Measurements from ENCODE around the gene KCNB1. TPM values are rescaled to one million over a fixed set of nuclear protein-coding genes. Genes with fewer than 3 reads are reported as not detected.
A peak's percentile ranks its signal among the peaks of the same experiment; 100 is the strongest.

The KCNB1 gene
- total and polyA plus RNA-seq, 2 donors (not counting 1 experiment from before 2014, with no cell fraction given) = under 0.01 to 0.07 TPM

GRCh38 chr20:49324306-49324705 is 158.2 kb downstream of the KCNB1 start:
- H3K36me3 ChIP-seq (ENCODE audit: control insufficient read depth, insufficient read depth, low read length) = no peaks in the 10 kb centered on the region
- peaks cover 57% of the 10 kb centered on the region for H3K27me3 ChIP-seq (ENCODE audit: control insufficient read depth, insufficient read depth, low read length)
- H3K79me2 ChIP-seq (ENCODE audit: control insufficient read depth, insufficient read depth, low read length) = no peaks in the 10 kb centered on the region
- DNase-seq (ENCODE audit: low read depth in 2 of 2) = no peak
- H3K9ac ChIP-seq (ENCODE audit: insufficient read depth, low read length) = no peak overlapping the region
- no peak overlapping the region for H2AFZ ChIP-seq (ENCODE audit: low read length)
- H3K27ac ChIP-seq (ENCODE audit: insufficient read depth, low read length) = no peak overlapping the region
- no peak overlapping the region for H3K4me2 ChIP-seq (ENCODE audit: extremely low read depth, insufficient read depth, low read length)
- H3K9me3 ChIP-seq (ENCODE audit: control insufficient read depth, insufficient read depth, low read depth, low read length) = no peaks in the 10 kb centered on the region
- TF ChIP-seq EZH2 (IDR thresholded peaks at IDR 0.05; ENCODE audit: low read length, missing control alignments) = no peak
- no peak for TF ChIP-seq CTCF (conservative IDR thresholded peaks at IDR 0.05 in 1 of 2, IDR thresholded peaks at IDR 0.05 in 1 of 2; ENCODE audit: low read depth in 1 of 2, low read length in 2 of 2)
- no peaks in the 10 kb centered on the region for H3K4me1 ChIP-seq (ENCODE audit: control insufficient read depth, extremely low read depth, insufficient read depth, low read length)
- no peaks in the 10 kb centered on the region for H4K20me1 ChIP-seq (ENCODE audit: control insufficient read depth, extremely low read depth, insufficient read depth, low read length)
- no peak overlapping the region for H3K4me3 ChIP-seq (replicated peaks in 1 of 4; ENCODE audit: control extremely low read depth in 1 of 4, insufficient read depth in 1 of 4, low read depth in 3 of 4, low read length in 4 of 4)

GRCh38 chr20:49323622-49324238 is 158.7 kb downstream of the KCNB1 start:
- H3K9me3 ChIP-seq (ENCODE audit: control insufficient read depth, insufficient read depth, low read depth, low read length) = no peaks in the 10 kb centered on the region
- no peak overlapping the region for H3K4me2 ChIP-seq (ENCODE audit: extremely low read depth, insufficient read depth, low read length)
- H2AFZ ChIP-seq (ENCODE audit: low read length) = no peak overlapping the region
- no peak overlapping the region for H3K27ac ChIP-seq (ENCODE audit: insufficient read depth, low read length)
- no peaks in the 10 kb centered on the region for H4K20me1 ChIP-seq (ENCODE audit: control insufficient read depth, extremely low read depth, insufficient read depth, low read length)
- no peak overlapping the region for H3K4me3 ChIP-seq (replicated peaks in 1 of 4; ENCODE audit: control extremely low read depth in 1 of 4, insufficient read depth in 1 of 4, low read depth in 3 of 4, low read length in 4 of 4)
- H3K36me3 ChIP-seq (ENCODE audit: control insufficient read depth, insufficient read depth, low read length) = no peaks in the 10 kb centered on the region
- no peaks in the 10 kb centered on the region for H3K79me2 ChIP-seq (ENCODE audit: control insufficient read depth, insufficient read depth, low read length)
- H3K9ac ChIP-seq (ENCODE audit: insufficient read depth, low read length) = no peak overlapping the region
- no peaks in the 10 kb centered on the region for H3K4me1 ChIP-seq (ENCODE audit: control insufficient read depth, extremely low read depth, insufficient read depth, low read length)
- peak; percentile 49 to 56 for TF ChIP-seq CTCF (conservative IDR thresholded peaks at IDR 0.05 in 1 of 2, IDR thresholded peaks at IDR 0.05 in 1 of 2; ENCODE audit: low read depth in 1 of 2, low read length in 2 of 2)
- TF ChIP-seq EZH2 (IDR thresholded peaks at IDR 0.05; ENCODE audit: low read length, missing control alignments) = no peak
- DNase-seq (ENCODE audit: low read depth in 2 of 2) = peak; percentile 62 to 89
- H3K27me3 ChIP-seq (ENCODE audit: control insufficient read depth, insufficient read depth, low read length) = peaks cover 60% of the 10 kb centered on the region

- H3K4me3 ChIP-seq (replicated peaks in 1 of 4; ENCODE audit: control extremely low read depth in 1 of 4, insufficient read depth in 1 of 4, low read depth in 3 of 4, low read length in 4 of 4) = no peak overlapping the region
- no peak for TF ChIP-seq EZH2 (IDR thresholded peaks at IDR 0.05; ENCODE audit: low read length, missing control alignments)
- peak; percentile 36 to 42 for TF ChIP-seq CTCF (conservative IDR thresholded peaks at IDR 0.05 in 1 of 2, IDR thresholded peaks at IDR 0.05 in 1 of 2; ENCODE audit: low read depth in 1 of 2, low read length in 2 of 2)
- no peaks in the 10 kb centered on the region for H3K9me3 ChIP-seq (ENCODE audit: control insufficient read depth, insufficient read depth, low read depth, low read length)
- H3K27me3 ChIP-seq (ENCODE audit: control insufficient read depth, insufficient read depth, low read length) = peaks cover 67% of the 10 kb centered on the region
- H3K9ac ChIP-seq (ENCODE audit: insufficient read depth, low read length) = no peak overlapping the region
- peak; percentile 31 to 49 for DNase-seq (ENCODE audit: low read depth in 2 of 2)
- H3K36me3 ChIP-seq (ENCODE audit: control insufficient read depth, insufficient read depth, low read length) = no peaks in the 10 kb centered on the region
- H2AFZ ChIP-seq (ENCODE audit: low read length) = no peak overlapping the region
- no peak overlapping the region for H3K4me2 ChIP-seq (ENCODE audit: extremely low read depth, insufficient read depth, low read length)
- H3K27ac ChIP-seq (ENCODE audit: insufficient read depth, low read length) = no peak overlapping the region
- H3K79me2 ChIP-seq (ENCODE audit: control insufficient read depth, insufficient read depth, low read length) = no peaks in the 10 kb centered on the region
- H3K4me1 ChIP-seq (ENCODE audit: control insufficient read depth, extremely low read depth, insufficient read depth, low read length) = no peaks in the 10 kb centered on the region
- H4K20me1 ChIP-seq (ENCODE audit: control insufficient read depth, extremely low read depth, insufficient read depth, low read length) = no peaks in the 10 kb centered on the region
Observed at GRCh38 chr20:49320460-49320859, 162.0 kb downstream of the KCNB1 start.

Data from fibroblast of lung (primary cell).